ENCODE results near the gene CABCOCO1.

- no peak for TF ChIP-seq CTCF (IDR thresholded peaks at IDR 0.05)
- TF ChIP-seq POLR2A (IDR thresholded peaks at IDR 0.05), result no peak
These were observed 19.4 kb upstream of the CABCOCO1 start for GRCh38 chr10:61643316-61643751.

All from body of pancreas (tissue), 4 donors.